Activated CD4-positive, alpha-beta T cell treated with anti-CD3 and anti-CD28 coated beads for 36 hours (primary cell): ENCODE results near the gene GOLGA8B. TPM values are rescaled to one million over a fixed set of nuclear protein-coding genes. Genes with fewer than 3 reads are reported as not detected.
"Not testable (repeated sequence)": the region's sequence is repeated elsewhere in the genome, so short reads cannot be mapped to it uniquely, and the experiment has no call there.

Source experiments
- ATAC-seq: fragments of 200-7000 bp; cut with Tn5 transposase; one replicate; pipeline ENCODE4 v1.10.0; 2021; ENCODE audit warnings: mild to moderate bottlenecking, moderate library complexity
- CTCF ChIA-PET: fragments of 350-600 bp; sonication (Branson Sonifier 250); formaldehyde crosslinking; loops from one replicate; lab custom pipeline; 2021; ENCODE audit warnings: antibody characterized with exemption; lab: Charles Lee
- POLR2A ChIA-PET: fragments of 350-600 bp; sonication (Branson Sonifier 250); formaldehyde crosslinking; loops from one replicate; lab custom pipeline; 2021; ENCODE audit warnings: antibody characterized with exemption, inconsistent platforms; lab: Charles Lee
- DNase-seq: peaks from one replicate; pipeline ENCODE4 v3.0.0-alpha.2; 2020
- H3K27ac Mint-ChIP-seq: one replicate; pipeline ENCODE4 v1.8.0; 2021; ENCODE audit warnings: mixed read lengths
- H3K27me3 Mint-ChIP-seq: one replicate; pipeline ENCODE4 v1.8.0; 2021; ENCODE audit warnings: mixed read lengths
- H3K36me3 Mint-ChIP-seq: one replicate; pipeline ENCODE4 v1.8.0; 2021; ENCODE audit warnings: low read depth, mixed read lengths
- H3K4me1 Mint-ChIP-seq: one replicate; pipeline ENCODE4 v1.8.0; 2021; ENCODE audit warnings: mixed read lengths
- H3K4me3 Mint-ChIP-seq: one replicate; pipeline ENCODE4 v1.8.0; 2021; ENCODE audit warnings: mild to moderate bottlenecking, moderate library complexity, mixed read lengths
- H3K9me3 Mint-ChIP-seq: one replicate; pipeline ENCODE4 v1.8.0; 2021; ENCODE audit warnings: low read depth, mixed read lengths
- intact Hi-C, 2 experiments: fragments of 100-400 bp; cut with DNase I in 1 of 2; cut with micrococcal nuclease in 1 of 2; formaldehyde crosslinking; loops; one replicate each; pipeline versions ENCODE4 v1.14.2 to v1.15.1; 2022 to 2024; cut with DNase I, micrococcal nuclease
- total RNA-seq, 2 experiments: library from RNA; stranded (reverse); gene quantifications; one replicate each; pipeline ENCODE4 v1.2.3, GENCODE V29; 2021

GOLGA8B gene
- total RNA-seq, 2 experiments from 2014 or later = 47.9 to 49.4 TPM

- CTCF ChIA-PET, H3K4me1 Mint-ChIP-seq, POLR2A ChIA-PET, H3K27me3 Mint-ChIP-seq, H3K36me3 Mint-ChIP-seq, ATAC-seq, DNase-seq, H3K9me3 Mint-ChIP-seq, intact Hi-C loops, H3K4me3 Mint-ChIP-seq, H3K27ac Mint-ChIP-seq: not testable (repeated sequence)
Measured at GRCh38 chr15:34555162-34555561, 28.3 kb downstream of the GOLGA8B start.

GRCh38 chr15:34554716-34555115 lies 28.7 kb downstream of the GOLGA8B start:
- ATAC-seq, DNase-seq, H3K27ac Mint-ChIP-seq, CTCF ChIA-PET, intact Hi-C loops, H3K9me3 Mint-ChIP-seq, H3K4me3 Mint-ChIP-seq, H3K4me1 Mint-ChIP-seq, POLR2A ChIA-PET, H3K27me3 Mint-ChIP-seq, H3K36me3 Mint-ChIP-seq: not testable (repeated sequence)

DNA sequence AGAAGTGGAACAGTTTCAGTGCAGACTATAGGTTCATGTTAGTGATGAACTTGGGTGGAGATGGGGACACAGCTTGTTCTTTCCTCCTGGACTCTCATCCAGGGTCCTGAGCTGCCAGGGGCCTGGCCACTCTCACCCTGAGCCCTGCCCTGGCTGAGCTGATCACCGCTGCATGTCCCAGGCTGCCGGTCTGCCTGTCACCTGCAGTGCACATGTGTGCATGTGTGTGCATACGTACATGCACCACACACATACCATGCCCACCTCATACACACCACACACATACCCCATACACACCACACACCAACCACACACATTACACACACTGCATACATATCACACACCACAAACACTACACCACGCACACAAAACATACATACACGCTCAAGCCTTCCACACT lies 29.3 kb downstream of the GOLGA8B start:
- H3K4me1 Mint-ChIP-seq, ATAC-seq, H3K36me3 Mint-ChIP-seq, H3K27ac Mint-ChIP-seq, DNase-seq, POLR2A ChIA-PET, H3K9me3 Mint-ChIP-seq, CTCF ChIA-PET, H3K4me3 Mint-ChIP-seq, intact Hi-C loops, H3K27me3 Mint-ChIP-seq: not testable (repeated sequence)

GRCh38 chr15:34550129-34550528 lies 33.3 kb downstream of the GOLGA8B start:
- H3K9me3 Mint-ChIP-seq, POLR2A ChIA-PET, CTCF ChIA-PET, DNase-seq, intact Hi-C loops, H3K36me3 Mint-ChIP-seq, H3K4me1 Mint-ChIP-seq, H3K4me3 Mint-ChIP-seq, H3K27me3 Mint-ChIP-seq, H3K27ac Mint-ChIP-seq: not testable (repeated sequence)
- ATAC-seq = peak; percentile 83

DNA sequence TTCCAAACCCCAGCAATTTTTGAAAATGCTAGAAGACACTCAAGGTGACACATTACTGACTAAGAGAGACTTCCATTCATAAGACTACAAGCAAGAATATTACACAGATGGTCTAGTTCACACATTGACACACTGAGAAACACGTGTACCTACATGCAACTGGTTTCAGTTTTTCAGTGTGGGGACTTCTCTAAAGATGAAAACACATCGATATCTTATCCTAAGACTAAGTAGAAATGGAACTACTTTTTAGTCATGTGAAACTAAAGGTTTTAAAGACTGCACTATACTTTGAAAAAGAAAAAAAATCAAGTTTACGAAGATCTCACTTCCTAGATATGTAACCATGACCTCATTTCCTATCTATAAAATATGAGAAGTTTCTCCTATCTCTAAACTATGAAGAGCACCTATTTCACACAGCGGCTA lies 34.1 kb downstream of the GOLGA8B start:
- DNase-seq, H3K4me1 Mint-ChIP-seq, H3K9me3 Mint-ChIP-seq, H3K27ac Mint-ChIP-seq, POLR2A ChIA-PET, intact Hi-C loops, H3K36me3 Mint-ChIP-seq, H3K27me3 Mint-ChIP-seq, H3K4me3 Mint-ChIP-seq, CTCF ChIA-PET: not testable (repeated sequence)
- peak; percentile 82 for ATAC-seq

DNA sequence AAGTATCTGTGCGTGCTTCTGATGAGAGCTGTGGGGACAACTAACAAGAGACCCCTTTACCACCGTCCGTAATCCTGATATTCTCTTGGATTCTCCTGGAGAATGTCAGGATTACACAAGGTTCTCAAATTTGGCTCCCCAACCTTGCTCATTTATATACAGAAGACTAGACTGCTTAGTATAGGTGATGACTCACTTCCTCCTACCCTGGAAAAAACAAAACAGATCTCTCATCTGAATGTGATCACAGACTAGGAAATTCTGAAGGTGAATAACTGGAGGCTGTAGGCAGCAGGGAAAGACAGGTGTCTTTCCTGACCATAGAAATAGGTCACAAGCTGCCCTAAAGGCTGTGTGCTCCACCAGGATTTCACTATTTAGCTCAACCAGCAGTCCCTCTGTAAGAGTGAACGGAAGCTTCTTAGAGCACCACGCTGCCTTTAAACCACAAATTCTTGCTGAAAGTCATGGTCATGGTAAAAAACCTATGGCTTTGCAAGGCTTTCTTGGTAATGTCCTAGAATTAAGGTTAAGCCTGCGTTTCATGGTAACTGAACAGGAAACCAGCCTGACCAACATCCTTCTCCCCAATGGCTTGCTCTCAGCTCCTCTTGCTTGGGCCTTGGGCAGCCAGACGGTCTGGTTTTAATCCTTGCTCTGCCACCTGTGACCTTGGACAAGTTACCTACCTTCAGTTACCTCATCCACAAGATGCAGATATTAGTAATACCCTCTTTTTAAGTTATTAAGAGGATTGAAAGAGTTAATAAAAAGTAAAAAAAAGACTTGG lies 39.4 kb downstream of the GOLGA8B start:
- H3K27me3 Mint-ChIP-seq, DNase-seq, intact Hi-C loops, POLR2A ChIA-PET, CTCF ChIA-PET, H3K4me3 Mint-ChIP-seq, H3K9me3 Mint-ChIP-seq, H3K4me1 Mint-ChIP-seq, H3K27ac Mint-ChIP-seq, H3K36me3 Mint-ChIP-seq: not testable (repeated sequence)
- peak; percentile 90 for ATAC-seq

GRCh38 chr15:34535857-34536256 lies 47.6 kb downstream of the GOLGA8B start:
- H3K27me3 Mint-ChIP-seq, H3K9me3 Mint-ChIP-seq, ATAC-seq, POLR2A ChIA-PET, CTCF ChIA-PET, H3K36me3 Mint-ChIP-seq, H3K4me3 Mint-ChIP-seq, H3K27ac Mint-ChIP-seq, intact Hi-C loops, DNase-seq, H3K4me1 Mint-ChIP-seq: not testable (repeated sequence)

Other genes starting within 250 kb of the GOLGA8B start
- gene SLC12A6, start 245.9 kb downstream of the GOLGA8B start, total RNA-seq = 10 to 100 TPM; 18.2 to 22.1 TPM
- gene NOP10, start 240.5 kb downstream of the GOLGA8B start, total RNA-seq = 100 to 1,000 TPM; 217 to 313 TPM
- not detected for gene NUTM1, start 240.3 kb downstream of the GOLGA8B start, total RNA-seq
- 10 to 100 TPM; 44.4 to 52.7 TPM for gene LPCAT4, start 216.5 kb downstream of the GOLGA8B start, total RNA-seq
- gene GOLGA8A, start 145.8 kb downstream of the GOLGA8B start, total RNA-seq = 100 to 1,000 TPM; 147 to 165 TPM
- gene GJD2, start 171.3 kb upstream of the GOLGA8B start, total RNA-seq = not detected
- not detected for gene ACTC1, start 211.9 kb upstream of the GOLGA8B start, total RNA-seq